GM18505 (cell line): ENCODE measurements around the gene ETDB.
"Not testable (repeated sequence)": the region's sequence is repeated elsewhere in the genome, so short reads cannot be mapped to it uniquely, and the experiment has no call there.

Source experiments
- ATAC-seq: cut with Tn5 transposase; IDR thresholded peaks from one replicate; pipeline ENCODE4 v1.9.1; 2021; ENCODE audit not compliant: unreplicated experiment
- POLR2A ChIP-seq: IDR thresholded peaks from 4 replicates; pipeline ENCODE4 v1.6.1; 2011; ENCODE audit warnings: borderline replicate concordance; ENCODE audit not compliant: insufficient read depth, insufficient read length; ENCODE audit errors: extremely low read depth

The ETDB gene

GRCh38 chrX:135120056-135120576, at the start of gene ETDB:
Gene ETDB (minus strand): TSS chrX:135120526. CDS start chrX:135119261, 1,265 bp downstream.
- ATAC-seq = not testable (repeated sequence)

DNA sequence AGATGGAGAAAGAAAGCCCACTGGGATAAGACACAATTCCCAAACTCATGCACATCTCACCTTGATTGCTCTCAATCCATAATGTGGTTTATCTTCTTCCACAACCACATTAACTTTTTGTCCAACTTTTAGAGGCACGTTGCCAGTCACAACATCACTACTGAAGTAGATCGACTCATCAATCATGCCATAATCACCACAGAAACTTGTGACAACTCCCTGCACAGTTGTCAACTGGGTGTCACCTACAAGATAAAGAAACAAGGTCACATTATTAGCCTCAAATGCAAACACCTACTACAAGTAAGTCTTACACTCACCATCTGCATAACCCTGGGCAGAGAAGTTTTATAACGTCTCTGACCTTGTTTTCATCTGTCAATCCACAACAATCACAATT, 49.2 kb upstream of the ETDB start:
- not testable (repeated sequence) for ATAC-seq

GRCh38 chrX:135168486-135168885, 48.2 kb upstream of the ETDB start:
- TF ChIP-seq POLR2A = no peak
- ATAC-seq = no peak

- not testable (repeated sequence) for ATAC-seq
These were observed 34.4 kb upstream of the ETDB start for GRCh38 chrX:135154688-135155087.

- ATAC-seq = not testable (repeated sequence)
These were observed 5.8 kb upstream of the ETDB start for GRCh38 chrX:135126145-135126544.

DNA sequence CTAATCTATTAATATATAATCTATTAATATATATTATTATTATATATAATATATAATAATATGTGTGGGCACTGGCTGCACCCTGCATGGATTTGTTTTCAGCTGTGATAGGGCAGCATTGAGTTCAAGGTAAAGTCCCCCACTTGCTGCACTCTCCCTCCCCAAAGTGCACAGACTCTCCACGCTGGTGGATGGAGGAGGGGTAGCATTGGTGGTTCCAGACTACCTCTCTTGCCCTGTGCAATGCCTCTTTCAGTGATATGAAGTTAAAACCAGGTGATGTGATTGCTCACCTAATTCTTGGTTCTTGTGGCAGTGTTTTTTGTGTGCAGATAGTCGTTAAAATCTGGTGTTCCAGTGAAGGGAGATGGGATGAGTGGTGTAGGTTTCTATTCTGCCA, 4.3 kb downstream of the ETDB start:
- ATAC-seq = not testable (repeated sequence)

GRCh38 chrX:135114392-135114791, 5.9 kb downstream of the ETDB start:
- peak; percentile 94 for ATAC-seq
- TF ChIP-seq POLR2A = no peak

DNA sequence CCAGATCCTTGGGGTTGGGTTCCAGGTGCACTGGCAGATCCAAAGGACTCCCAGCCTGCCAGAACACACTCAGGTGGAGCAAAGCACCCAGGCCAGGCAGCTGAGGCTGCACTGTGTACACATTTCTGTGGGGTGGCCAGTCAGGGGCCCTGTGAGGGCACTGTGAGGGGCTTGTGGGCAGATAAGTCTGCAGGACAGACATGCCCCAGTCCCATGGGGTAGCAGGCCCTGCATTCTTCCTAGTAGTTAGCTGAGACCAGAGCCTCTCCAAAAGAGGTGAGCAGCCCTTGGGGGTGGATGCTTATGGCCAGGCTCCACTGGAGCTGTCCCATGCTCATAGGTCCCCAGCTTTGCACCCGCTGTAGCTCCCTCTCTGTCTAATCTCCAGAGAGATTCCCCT, 7.6 kb downstream of the ETDB start:
- TF ChIP-seq POLR2A = no peak

DNA sequence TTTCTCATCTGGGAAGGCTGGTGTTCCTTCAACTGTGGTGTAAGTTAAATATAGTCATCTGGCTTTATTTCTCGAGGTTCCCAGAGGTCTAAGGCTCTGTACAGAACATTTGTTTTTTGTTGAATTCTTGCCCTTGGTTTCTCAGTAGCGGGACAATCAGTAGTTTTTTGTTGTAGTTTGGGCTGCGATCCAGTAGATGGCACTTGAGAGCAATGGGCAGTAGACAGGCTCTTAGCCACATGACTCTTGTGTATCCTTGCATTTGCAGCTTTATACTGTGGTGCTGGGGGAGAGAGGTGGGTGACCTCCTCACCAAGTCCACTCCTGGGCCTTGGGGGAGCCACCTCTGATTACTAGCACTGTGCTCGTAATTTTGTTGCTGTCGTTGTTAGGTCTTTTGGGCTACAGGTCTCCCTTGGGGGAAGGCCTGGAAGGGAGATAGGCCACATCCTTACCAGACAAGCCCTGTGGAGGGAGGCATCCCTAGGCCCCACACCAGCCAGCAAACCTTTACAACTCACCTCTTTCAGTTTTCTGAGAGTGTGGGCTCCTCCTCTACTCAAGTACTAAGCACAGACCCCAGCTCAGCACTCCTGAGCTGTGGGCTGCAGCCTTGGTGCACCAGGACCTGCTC, 8.1 kb downstream of the ETDB start:
- peak; percentile 55 for ATAC-seq

More for the DNA sequence above, 7.6 kb downstream of the ETDB start:
- no peak for ATAC-seq

GRCh38 chrX:135109554-135109953, 10.8 kb downstream of the ETDB start:
- ATAC-seq = no peak
- TF ChIP-seq POLR2A = no peak

More for the DNA sequence above, 8.1 kb downstream of the ETDB start:
- no peak for TF ChIP-seq POLR2A

GRCh38 chrX:135099493-135099783, 20.9 kb downstream of the ETDB start:
- no peak for TF ChIP-seq POLR2A
- ATAC-seq = no peak

GRCh38 chrX:135097196-135097744, 23.1 kb downstream of the ETDB start:
- not testable (repeated sequence) for ATAC-seq

DNA sequence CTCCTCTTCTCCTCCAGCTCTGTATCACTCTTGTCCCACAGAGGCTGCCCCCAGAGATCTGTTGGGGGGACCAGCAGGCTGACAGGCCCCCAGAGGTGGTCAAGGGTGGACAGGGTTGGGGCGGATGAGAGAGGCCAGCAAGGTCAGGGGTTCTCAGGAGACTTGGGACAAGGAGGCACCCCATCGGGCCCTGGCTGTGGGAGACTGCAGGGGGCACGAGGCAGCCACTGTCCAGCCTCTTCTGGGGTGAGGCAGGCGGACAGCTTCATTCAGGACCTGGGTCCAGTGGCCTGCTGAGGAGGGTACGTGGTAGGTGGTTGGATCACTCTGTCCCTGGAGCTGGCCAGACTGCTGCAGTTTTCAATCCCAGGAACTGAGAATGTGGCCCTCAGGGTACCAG, 24.6 kb downstream of the ETDB start:
- no peak for TF ChIP-seq POLR2A
- no peak for ATAC-seq

DNA sequence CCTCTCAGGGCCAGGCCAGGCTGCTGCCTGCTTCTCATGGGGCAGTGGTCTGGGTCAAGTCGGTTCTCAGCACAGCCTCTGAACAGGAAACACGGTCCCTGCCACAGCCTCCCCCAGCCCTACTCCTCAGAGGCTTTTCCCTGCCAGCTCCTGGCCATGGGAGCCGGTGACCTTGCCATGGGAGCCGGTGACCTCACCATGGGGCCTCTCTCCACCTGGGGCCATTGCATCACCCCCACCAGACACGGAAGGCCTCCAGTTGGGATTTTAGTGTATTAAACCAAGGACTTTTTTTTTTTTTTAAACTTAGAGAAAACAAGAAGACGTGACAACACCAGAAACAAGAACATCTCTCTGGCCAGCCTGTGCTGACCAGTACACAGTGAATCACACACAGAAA, 25.6 kb downstream of the ETDB start:
- no peak for TF ChIP-seq POLR2A
- no peak for ATAC-seq

DNA sequence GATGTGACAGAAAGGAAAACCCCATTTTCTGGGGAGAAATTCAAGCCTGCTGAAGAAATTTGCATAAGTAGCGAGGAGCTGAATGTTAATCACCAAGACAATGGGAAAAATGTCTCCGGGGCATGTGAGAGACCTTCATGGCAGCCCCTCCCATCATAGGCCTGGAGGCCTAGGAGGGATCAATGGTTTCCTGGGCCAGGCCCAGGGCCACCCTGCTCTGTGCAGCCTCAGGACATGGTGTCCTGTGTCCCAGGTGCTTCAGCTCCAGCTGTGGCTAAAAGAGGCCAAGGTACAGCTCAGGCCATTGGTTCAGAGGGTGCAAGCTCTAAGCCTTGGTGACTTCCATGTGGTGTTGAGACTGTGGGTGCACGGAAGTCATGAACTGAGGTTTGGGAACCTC, 31.2 kb downstream of the ETDB start:
- no peak for TF ChIP-seq POLR2A
- ATAC-seq = no peak
